Hippocampal formation (tissue), 2 donors: ENCODE measurements around the gene CLCN6.

Experiments
- DNase-seq, 2 donors: peaks; one replicate each; lab custom pipeline; 2025; lab: John Stamatoyannopoulos, UW

CLCN6 gene

GRCh38 chr1:11780380-11781147 lies 25.4 kb upstream of the CLCN6 start:
- DNase-seq = no peak

- DNase-seq = no peak
These were observed 24.7 kb upstream of the CLCN6 start for GRCh38 chr1:11781297-11781696.

DNA sequence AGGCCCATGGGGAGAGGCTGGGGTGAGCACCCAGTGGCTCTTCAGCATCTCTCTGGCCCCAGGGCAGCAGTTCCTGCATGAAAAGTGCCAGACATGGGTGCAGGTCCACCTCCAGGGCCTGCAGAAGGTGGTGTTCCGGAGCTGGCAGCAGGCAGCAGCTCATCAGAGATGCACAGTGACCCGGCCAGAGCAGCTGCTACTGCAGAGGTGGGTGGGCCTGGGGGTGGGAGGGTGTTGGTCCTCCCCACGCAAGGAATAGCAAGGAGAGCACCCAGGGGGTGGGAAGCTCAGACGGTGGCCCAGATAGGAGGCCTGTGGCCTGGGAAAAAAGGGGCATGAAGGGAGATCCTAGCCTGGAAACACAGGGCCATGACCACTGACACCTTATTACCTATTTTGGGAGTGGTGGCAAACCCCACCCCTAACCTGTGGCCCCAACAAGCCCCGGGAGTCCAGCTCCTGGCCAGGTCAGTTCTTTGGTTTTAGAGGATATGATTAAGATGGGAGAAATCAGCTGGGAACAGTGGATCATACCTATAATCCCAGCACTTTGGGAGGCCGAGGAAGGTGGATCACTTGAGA lies 23.8 kb upstream of the CLCN6 start:
- DNase-seq = no peak

DNA sequence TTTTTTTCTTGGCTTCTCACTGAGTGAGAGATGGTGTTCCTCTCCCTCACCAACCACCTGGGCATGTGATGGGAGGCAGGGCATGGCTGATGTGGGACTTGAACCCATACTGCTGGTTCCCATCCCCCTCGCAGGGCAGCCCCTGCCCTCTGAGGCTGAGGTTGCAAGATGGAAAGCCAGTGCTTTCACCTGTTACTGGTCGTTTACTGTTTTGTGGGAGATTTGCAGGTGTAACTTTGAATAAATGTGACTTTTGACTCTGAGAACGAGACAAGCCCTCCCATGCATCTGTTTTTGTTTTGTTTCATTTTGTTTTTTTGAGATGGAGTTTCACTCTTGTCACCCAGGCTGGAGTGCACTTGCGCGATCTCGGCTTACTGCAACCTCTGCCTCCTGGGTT lies 22.4 kb upstream of the CLCN6 start:
- DNase-seq = no peak

- DNase-seq = no peak
These were observed 21.6 kb upstream of the CLCN6 start for GRCh38 chr1:11784256-11784992.

DNA sequence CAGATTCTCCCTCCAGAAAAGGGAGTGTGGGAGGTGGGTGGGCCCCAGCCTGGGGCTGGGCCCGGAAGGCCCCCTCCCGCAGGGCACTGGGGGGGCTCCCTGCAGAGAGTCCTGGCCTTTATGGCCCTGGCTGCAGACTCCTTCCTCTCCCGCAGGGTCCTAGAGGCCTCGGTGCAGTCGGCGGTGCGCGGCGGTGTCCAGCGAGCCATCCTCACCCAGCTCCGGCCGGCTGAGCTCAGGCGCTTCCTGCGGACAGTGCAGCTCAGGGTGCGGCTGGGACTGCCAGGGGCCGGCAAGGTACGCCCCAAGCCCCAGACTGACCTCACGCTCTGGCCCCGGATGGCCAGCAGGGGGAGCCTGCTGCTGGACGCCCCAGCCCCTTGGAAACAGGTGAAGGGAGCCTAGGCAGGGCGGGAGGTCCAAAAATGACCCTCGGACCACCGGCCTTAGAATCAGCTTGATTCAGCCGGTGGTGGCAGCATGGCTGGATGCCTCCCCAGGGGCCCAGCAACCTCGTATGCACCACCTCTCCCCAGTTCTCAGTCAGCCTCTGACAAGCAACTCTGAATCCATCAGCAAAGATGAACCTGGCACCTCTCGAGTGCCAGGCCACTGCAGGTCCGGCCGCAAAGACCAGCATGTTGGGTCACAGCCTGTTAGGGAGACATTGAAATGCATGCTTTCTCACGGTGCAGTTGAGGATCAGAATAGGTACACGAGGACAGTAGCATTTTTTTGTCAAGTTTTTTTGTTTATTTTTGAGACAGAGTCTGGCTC lies 20.8 kb upstream of the CLCN6 start:
- DNase-seq = peak in 1 of 2 donors; percentile 16

GRCh38 chr1:11786168-11786567 lies 19.8 kb upstream of the CLCN6 start:
- no peak for DNase-seq

GRCh38 chr1:11787251-11787803 lies 18.7 kb upstream of the CLCN6 start:
- no peak for DNase-seq

GRCh38 chr1:11787804-11788436 lies 18.1 kb upstream of the CLCN6 start:
- no peak for DNase-seq

DNA sequence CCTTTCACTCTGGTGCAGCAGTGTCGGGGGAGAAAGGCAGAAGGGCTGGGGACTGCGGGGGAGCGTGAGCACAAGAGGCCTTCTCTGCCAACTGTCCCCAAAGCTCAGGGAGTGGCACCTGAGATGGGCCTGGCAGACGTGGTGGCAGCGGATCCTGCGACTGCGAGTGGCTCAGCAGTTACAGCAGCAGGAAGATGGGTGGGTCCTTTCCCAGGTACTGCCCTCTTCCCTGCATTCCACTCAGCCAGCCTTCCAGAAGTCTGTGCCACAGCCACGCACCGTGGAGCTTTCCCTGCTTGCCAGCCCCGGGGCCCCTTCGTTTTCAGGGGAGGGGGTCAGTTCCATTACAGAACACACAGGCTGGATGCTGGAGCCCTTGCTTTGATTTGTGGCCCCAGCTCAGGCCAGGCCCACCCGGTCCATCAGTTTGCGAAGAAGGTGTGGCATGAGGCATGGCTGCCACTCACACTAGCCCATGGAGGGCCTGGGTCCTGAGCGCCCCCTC lies 17.4 kb upstream of the CLCN6 start:
- no peak for DNase-seq

GRCh38 chr1:11789126-11790067 lies 16.6 kb upstream of the CLCN6 start:
- no peak for DNase-seq

DNA sequence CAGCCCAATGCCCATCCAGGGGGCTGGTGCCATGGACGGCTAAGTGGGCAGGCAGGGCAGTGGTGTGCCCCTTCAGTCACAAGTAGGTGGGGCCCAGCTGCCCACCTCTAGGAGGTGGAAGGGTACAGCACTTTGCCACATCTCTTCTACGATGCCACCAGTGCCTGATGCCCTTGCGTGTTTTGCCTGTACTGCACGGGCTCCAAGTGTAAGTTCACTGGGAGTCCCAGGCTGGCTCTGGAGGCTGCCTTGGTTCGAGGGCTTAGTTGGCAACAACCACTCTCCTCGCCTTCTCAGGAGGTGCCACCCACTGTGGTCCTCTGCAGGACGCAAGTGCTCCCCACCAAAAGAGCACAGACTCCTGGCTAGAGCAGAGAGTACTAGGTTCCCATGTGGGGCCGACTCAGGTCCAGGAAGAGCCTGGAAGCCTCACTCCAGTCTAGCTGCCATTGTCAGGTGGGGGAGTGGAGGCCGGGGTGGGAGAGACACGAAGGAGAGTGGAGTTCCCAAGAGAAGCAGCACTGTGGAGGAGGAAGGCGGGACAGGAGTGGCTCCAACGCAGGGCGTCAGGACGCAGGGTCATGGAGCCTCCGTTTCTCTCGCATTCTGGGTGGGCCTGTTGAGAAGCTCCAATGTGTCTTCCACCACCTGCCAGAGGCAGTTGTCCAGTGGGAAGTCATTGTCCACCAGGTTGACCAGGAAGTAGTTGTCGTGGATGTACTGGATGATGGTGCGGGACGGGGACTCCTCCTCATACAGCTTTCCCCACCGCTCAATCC lies 15.7 kb upstream of the CLCN6 start:
- DNase-seq = no peak

DNA sequence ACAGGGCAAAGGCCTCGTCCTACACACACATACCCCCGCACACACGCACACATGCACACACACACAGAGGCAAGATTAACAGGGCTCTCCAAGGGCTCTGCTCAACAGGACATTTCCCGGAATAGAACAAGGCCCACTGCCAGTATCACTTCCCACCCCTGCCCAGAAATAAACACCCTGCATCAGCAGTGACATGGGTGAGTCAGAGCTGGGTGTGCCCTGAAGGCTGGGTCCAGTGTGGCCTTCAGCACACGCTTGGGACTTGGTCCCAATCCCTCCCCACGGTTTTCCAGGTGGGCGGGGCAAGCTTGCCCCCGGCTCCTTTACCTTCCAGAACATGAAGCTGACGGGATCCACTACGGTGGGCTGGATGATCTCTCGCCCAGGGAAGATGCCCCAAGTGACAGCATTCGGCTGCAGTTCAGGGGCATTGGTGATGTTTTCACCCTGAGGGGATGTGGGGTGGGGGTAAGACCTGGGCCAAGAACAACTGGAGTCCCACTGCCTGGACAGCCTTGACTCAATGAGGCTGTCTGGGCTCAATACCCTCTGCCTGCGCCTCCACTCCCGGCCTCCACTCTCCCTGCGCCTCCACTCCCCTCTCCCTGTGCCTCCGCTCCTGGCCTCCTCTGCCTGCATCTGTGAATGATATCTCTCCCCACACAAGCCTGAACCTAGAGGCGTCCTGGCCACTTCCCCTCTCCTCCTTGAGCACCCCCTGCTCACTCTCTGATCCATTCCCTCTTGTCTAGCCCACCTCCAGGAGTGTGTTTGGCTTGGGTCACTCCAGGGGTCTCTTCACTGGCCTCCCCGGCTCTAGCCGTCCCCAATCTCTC lies 14.9 kb upstream of the CLCN6 start:
- DNase-seq = peak; percentile 42 to 50

- DNase-seq = no peak
These were observed 13.9 kb upstream of the CLCN6 start for GRCh38 chr1:11792106-11792505.

- DNase-seq = no peak
These were observed 12.2 kb upstream of the CLCN6 start for GRCh38 chr1:11793819-11794218.

GRCh38 chr1:11794446-11795237 lies 11.3 kb upstream of the CLCN6 start:
- no peak for DNase-seq

DNA sequence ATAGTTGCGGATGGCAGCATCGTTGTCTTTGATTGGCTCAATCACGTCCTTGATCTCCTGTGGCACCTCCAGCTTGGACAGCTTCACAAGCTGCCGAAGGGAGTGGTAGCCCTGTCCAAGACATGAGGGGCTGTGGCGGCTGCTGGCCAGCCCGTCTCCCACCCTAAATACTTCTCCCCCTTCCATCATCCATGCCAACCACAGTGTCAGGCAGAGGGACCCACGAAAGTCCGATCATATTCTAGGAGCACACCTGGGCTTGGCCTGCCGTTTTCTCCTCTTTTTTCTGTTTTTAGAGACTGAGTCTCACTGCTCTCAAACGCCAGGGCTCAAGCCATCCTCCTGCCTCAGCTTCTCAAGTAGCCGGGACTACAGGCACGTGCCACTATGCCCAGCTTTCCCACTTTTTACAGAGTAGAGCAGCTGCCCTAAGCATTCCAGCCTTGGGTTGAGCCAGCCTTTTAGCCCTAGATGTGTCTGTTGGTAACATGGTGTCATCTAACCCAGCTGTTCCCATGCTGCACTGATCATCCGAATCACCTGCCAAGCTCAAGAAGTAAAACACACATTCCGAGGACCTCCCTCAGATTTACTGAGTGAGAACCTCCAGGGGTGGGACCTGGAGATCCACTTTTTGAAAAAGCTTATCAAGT lies 10.6 kb upstream of the CLCN6 start:
- DNase-seq = no peak
